NB4 (cell line): ENCODE measurements around the gene PYGM.

Experiments
- DNase-seq: peaks from one replicate; pipeline ENCODE4 v3.0.0; 2010; ENCODE audit warnings: low read depth
- H3K4me3 ChIP-seq: one replicate; pipeline ENCODE4 v1.5.1; 2011; ENCODE audit warnings: mild to moderate bottlenecking, low read depth, low read length, moderate library complexity
- MYC ChIP-seq: IDR thresholded peaks from 2 replicates; pipeline ENCODE4 v1.6.1; 2011; ENCODE audit warnings: low read depth, low read length
- POLR2A ChIP-seq: IDR thresholded peaks from 2 replicates; pipeline ENCODE4 v1.6.1; 2011; ENCODE audit warnings: mild to moderate bottlenecking; ENCODE audit not compliant: insufficient read length; ENCODE audit errors: extremely low read depth
- TF ChIP-seq, protein P1 (sequence below): IDR thresholded peaks from one replicate; pipeline ENCODE4 v1.5.1; 2012; ENCODE audit warnings: low read depth, low read length
- TF ChIP-seq, protein P2 (sequence below): IDR thresholded peaks from 2 replicates; pipeline ENCODE4 v1.6.1; 2011; ENCODE audit warnings: low read depth, low read length

PYGM gene

DNA sequence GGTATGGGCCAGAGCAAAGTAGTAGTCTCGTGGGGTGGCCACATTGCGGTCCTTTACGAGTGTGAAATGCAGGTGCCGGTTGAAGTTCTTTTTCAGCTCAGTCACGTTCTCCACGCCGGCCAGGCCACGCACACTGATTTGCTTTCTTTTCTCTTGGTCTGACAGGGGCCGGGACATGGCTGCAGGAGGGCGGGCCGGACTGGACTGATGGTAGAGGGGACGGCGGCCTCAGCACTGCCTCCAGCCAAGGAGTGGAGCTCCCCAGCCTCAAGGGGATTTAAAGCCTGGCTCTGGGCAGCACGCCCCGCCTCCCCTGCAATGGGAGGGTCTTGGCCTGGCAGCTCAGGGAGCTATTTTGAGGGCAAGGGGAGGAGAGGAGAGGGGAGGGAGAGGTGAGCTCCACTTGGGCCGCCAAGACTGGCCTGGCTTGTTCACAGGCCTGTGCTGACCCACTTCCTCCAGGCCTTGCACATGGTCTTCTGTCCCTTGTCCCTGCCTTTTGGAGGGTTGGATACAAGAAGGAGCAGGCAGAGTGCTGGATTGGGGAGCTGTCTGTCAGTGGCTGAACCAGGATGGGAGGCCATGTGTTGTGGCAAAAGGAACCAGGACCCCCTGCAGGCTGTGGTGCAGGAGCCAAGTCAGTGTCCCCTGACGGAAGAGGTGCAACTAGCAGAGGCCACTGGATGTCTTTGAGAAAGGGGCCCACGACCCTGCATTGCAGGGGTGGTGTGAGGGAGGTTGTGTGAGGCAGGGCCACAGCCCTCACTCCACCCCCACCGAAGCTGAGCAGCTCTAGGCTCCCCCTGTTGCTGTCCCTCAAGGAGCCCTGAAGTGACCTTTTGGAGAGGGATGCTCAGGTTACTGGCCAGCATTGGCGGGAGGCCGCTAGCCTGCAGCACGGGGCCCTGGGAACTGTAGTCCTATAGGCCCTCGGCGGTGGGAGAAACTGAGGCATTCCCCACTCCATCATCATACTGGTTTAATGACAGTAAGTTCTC lies at the start of gene PYGM:
Gene PYGM (minus strand): TSS at position 253 of the 998 bp plus-strand sequence. CDS start 76 bp downstream, at position 177.
- TF ChIP-seq MYC (peak; percentile 67), POLR2A (no peak)
- TF ChIP-seq, protein P1, sequence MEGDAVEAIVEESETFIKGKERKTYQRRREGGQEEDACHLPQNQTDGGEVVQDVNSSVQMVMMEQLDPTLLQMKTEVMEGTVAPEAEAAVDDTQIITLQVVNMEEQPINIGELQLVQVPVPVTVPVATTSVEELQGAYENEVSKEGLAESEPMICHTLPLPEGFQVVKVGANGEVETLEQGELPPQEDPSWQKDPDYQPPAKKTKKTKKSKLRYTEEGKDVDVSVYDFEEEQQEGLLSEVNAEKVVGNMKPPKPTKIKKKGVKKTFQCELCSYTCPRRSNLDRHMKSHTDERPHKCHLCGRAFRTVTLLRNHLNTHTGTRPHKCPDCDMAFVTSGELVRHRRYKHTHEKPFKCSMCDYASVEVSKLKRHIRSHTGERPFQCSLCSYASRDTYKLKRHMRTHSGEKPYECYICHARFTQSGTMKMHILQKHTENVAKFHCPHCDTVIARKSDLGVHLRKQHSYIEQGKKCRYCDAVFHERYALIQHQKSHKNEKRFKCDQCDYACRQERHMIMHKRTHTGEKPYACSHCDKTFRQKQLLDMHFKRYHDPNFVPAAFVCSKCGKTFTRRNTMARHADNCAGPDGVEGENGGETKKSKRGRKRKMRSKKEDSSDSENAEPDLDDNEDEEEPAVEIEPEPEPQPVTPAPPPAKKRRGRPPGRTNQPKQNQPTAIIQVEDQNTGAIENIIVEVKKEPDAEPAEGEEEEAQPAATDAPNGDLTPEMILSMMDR: no peak
- TF ChIP-seq, protein P2, sequence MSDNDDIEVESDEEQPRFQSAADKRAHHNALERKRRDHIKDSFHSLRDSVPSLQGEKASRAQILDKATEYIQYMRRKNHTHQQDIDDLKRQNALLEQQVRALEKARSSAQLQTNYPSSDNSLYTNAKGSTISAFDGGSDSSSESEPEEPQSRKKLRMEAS: peak; percentile 40; the same call in 1 of the 2 replicates
- peak; percentile 73 for DNase-seq
- no peak within 1 kb of the TSS for H3K4me3 ChIP-seq

DNA sequence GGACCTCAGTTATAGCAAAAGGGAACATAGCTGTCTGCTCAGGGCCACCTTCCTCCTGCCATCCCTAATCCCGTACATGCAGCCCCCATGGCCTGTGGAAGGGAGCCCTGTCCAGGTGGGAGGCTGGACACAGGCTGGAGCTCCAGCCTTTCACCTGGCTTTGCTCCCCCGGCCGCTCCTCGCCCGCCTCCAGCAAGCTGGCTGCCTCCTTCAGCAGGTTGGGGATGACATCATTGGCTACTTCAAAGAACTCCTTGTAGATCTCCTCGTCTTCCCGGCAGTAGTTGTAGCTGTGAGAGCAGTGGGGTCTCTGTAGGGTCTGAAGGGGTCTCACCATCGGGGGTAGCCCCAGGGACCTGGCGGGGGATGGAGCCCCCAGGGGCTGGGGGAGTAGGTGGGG lies 45.7 kb upstream of the PYGM start:
- DNase-seq: no peak
- no peak overlapping the region for H3K4me3 ChIP-seq
- TF ChIP-seq MYC: no peak
- TF ChIP-seq, protein P2: no peak
- TF ChIP-seq, protein P1: no peak
- no peak for TF ChIP-seq POLR2A

DNA sequence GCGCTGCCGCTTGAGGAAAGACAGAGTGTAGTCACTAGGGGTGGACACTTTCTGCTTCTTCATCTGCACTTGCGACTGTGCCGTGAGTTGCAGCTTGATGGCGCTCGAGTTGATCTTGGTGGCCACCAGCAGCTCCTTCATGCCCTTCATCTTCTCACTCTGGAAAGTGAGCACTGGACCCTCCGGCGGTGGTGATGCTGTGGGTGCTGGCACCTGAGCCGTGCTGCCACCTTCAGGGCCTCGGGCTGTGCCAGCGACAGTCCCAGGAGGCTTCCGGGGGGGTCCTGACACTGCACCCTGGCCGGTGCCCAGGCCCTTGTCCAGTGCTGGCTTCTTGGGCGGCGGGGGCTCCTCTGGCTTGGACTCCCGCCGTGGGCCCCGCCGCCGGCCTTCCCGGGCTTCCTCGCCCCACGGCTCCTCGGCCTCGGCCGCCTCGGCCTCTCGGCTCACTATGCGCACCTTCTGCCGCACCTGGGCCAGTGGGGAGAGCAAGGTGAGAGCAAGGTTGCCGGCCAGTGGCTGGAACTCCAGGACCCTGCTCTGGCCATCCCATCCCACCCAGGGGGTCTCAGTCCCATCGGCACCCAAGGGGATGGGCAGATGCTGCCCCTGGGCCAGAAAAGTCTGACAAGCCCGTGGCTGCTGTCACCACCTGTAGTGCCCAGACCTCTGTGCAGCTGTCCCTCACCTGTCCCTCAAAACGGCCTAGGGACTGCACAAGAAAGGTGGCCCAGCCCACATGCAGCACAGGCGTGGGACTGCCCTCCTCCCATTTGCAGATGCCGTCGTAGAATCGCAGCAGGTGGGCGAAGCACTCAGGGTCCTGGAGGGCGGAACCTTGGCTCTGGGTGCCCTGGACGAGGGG lies 44.8 kb upstream of the PYGM start:
- peak; percentile 36 for DNase-seq
- TF ChIP-seq, protein P2: no peak
- TF ChIP-seq POLR2A (no peak), MYC (no peak)
- TF ChIP-seq, protein P1: peak; percentile 16
- no peak overlapping the region for H3K4me3 ChIP-seq

DNA sequence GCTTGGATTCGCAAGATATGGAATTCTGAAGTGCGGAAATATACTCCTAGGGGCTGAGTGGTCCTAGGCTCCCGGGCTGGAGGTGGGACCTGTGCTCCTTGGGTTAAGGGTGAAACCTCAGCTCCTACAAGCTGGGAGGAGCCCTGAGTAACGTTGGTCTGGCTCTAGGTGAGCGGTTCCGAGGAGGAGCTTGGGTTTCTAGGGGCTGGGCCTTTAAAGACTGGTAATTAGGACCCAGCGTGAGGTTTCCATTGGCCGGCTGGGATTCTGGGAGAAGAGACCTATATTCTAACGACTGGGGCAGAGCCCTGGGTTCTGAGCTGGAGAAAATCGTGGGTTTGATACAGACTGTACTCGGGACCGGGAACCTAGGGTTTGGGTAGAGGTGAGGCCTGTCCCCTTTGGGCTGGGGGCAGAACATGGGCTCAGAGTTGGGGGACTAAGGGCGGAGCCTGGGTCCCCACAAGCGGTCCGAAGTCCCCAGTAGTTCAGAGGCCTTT lies 44.1 kb upstream of the PYGM start:
- TF ChIP-seq POLR2A: no peak
- TF ChIP-seq MYC: no peak
- TF ChIP-seq, protein P1: no peak
- TF ChIP-seq, protein P2: no peak
- H3K4me3 ChIP-seq: peak overlapping the region; percentile 63
- DNase-seq: no peak

DNA sequence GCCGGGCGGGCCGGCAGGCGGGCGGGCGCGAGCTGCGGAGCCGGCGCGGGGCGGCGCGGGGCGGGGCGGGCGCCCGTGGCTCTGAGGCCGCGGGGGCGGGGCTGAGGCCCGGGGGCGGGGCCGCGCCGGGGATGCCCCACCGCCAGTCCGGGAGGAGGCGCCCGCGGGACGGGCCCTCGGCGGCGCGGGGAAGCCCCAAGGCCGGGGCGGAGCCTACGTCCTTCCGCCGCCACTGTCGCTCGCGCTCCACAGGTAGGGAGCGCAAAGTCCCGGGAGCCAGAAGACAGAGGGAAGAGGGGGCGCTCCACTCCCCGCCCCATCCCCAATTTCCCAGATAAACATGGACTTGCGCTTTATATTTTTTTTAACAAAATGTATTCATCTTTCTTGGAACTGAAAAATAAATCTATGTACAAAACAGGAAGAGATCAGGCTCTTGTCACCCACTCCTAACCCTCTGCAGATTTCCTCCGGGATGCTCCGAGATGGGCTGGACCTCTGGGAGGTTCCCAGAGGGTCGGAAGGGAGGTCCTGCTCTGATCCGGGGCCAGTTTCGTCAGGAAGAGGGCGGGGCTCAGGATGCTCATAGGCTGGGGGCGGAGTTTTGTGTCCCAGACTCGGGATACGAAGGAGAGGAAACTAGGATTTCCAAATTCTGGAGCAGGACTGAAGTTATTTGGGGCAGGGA lies 43.5 kb upstream of the PYGM start, which contains the start of gene MAP4K2:
Gene MAP4K2 (minus strand): TSS at position 57 of the 688 bp plus-strand sequence. CDS start 65 bp downstream, outside the sequence.
- TF ChIP-seq, protein P2: 0 out of 2 replicates have a peak, but pooled peaks have one; percentile 16
- TF ChIP-seq MYC: peak; percentile 18; the same call in 1 of the 2 replicates
- TF ChIP-seq POLR2A: no peak
- TF ChIP-seq, protein P1: peak; percentile 23
- DNase-seq: peak; percentile 86

More for the DNA sequence above, 43.5 kb upstream of the PYGM start, which contains the start of gene MAP4K2:
- peak within 1 kb of the TSS; percentile 63 for H3K4me3 ChIP-seq
